ENCODE measurements around the gene F13B.
A peak's percentile ranks its signal among the peaks of the same experiment; 100 is the strongest.
"Not testable (repeated sequence)": the region's sequence is repeated elsewhere in the genome, so short reads cannot be mapped to it uniquely, and the experiment has no call there.

F13B gene

GRCh38 chr1:197041486-197042353 lies 25.3 kb downstream of the F13B start:
- no peak for DNase-seq

GRCh38 chr1:197036861-197037260 lies 30.2 kb downstream of the F13B start:
- DNase-seq: no peak

- not testable (repeated sequence) for DNase-seq
These were observed 32.3 kb downstream of the F13B start for GRCh38 chr1:197034631-197035339.

- no peak for DNase-seq
These were observed 37.3 kb downstream of the F13B start for GRCh38 chr1:197029749-197030148.

- DNase-seq: no peak
These were observed 39.7 kb downstream of the F13B start for GRCh38 chr1:197027359-197027758.

GRCh38 chr1:197024460-197024859 lies 42.6 kb downstream of the F13B start:
- no peak for DNase-seq

- DNase-seq: no peak
These were observed 45.3 kb downstream of the F13B start for GRCh38 chr1:197021716-197022115.

GRCh38 chr1:197017558-197018146 lies 49.4 kb downstream of the F13B start:
- no peak for DNase-seq

GRCh38 chr1:197016751-197017150 lies 50.3 kb downstream of the F13B start:
- DNase-seq: no peak

- DNase-seq: no peak
These were observed 53.8 kb downstream of the F13B start for GRCh38 chr1:197013234-197013633.

- no peak for DNase-seq
These were observed 55.4 kb downstream of the F13B start for GRCh38 chr1:197011614-197012013.

- no peak for DNase-seq
These were observed 58.2 kb downstream of the F13B start for GRCh38 chr1:197008861-197009260.

GRCh38 chr1:197003132-197003531 lies 63.9 kb downstream of the F13B start:
- no peak for DNase-seq

GRCh38 chr1:197001828-197002227 lies 65.2 kb downstream of the F13B start:
- DNase-seq: no peak

- DNase-seq: no peak
These were observed 69.6 kb downstream of the F13B start for GRCh38 chr1:196997423-196997822.

GRCh38 chr1:196993916-196994315 lies 73.1 kb downstream of the F13B start:
- no peak for DNase-seq

- DNase-seq: peak; percentile 15
These were observed 75.0 kb downstream of the F13B start for GRCh38 chr1:196991919-196992651.
